ENCODE measurements around the gene PRR18.

Gene PRR18

DNA sequence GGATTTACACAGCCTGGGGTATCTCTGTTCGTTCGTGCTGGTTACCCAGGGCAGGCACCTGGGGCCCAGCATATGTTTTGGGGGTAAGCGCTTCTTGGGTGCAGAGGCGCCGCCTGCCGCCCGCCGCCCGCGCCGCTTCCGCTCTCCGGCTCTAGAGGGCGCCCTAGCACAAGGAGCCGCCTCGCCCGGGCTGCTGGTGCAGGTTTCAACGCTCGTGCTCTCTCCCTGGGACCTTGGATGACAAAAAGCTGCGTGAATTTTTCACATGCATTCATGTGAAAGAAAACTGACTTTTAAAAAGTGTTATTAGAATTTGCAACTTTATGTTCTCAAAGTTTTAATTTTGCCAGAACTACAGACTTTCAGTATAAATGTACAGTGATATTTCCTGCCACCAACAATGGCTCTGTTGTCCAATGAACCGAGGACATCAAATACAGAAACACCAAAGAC, 32.5 kb downstream of the PRR18 start:
- peak; percentile 49 to 57 for DNase-seq (ENCODE audit: low read depth in 2 of 2)

DNA sequence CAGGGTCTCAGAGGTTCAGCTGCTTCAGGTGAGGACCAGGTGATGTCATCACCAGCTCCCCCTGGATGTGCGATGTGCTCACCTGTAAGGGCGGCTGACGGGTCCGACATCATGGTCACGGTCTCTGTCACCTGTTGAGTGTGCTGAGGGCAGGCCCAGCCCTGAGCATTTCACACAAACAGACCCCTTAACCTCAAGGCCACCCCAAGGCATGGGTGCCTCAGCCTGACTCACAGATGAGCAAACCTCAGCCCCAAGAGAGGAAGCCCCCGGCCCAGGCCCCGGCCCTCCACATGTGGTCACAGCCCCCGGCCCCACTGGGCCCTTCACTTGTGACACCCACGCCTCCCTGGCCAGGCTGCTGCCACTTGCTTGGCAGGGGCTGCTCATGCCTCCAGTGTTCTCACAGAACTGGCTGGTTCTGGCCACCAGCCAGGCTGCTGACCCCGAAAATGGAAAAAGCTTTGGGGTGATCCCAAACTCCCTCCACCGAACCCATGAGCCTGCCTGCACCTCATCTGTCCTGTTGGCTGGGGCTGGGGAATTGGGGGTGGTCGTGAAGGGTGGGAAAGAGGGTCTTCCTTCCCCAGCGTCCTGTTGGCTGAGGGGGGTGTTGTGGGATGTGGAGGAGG, 33.3 kb downstream of the PRR18 start:
- no peak for DNase-seq (ENCODE audit: low read depth in 2 of 2)

DNA sequence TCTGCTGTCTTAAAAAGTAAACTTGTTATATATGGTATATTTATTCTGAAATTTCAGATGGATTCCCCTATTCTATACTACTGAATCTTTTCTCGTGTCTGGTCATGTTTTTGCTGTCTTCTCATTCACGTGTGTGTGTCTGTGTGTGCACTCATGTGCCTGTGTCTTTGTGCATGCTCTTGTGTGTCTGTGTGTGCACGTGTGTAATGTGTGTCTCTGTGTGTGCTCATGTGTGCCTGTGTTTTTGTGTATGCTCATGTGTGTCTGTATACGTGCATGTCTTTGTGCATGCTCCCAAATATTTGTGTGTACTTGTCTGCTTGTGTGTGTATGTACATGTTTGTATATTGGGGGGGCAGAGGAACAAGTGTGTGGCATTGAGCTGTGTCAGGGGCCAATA, 34.0 kb downstream of the PRR18 start:
- DNase-seq (ENCODE audit: low read depth in 2 of 2) = no peak

DNA sequence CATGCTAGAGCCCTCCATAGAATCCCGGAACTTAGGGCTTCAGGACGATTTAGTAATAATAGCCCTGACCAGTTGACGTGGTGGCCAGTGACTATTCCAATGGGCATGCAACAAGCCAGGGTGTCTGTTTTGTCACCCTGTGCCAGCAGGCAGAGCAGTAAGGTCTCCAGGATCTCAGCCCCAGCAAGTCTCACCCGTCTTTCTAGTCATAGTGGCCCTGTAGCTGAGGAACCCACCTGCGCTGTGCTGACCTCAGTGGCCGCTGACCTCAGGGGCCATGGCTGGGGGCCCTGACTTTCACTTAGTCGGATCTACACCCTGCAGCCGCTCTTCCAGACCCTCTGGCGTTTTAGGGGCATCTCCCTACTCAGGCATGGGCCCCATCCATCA, 36.8 kb downstream of the PRR18 start:
- DNase-seq (ENCODE audit: low read depth in 2 of 2) = no peak

DNA sequence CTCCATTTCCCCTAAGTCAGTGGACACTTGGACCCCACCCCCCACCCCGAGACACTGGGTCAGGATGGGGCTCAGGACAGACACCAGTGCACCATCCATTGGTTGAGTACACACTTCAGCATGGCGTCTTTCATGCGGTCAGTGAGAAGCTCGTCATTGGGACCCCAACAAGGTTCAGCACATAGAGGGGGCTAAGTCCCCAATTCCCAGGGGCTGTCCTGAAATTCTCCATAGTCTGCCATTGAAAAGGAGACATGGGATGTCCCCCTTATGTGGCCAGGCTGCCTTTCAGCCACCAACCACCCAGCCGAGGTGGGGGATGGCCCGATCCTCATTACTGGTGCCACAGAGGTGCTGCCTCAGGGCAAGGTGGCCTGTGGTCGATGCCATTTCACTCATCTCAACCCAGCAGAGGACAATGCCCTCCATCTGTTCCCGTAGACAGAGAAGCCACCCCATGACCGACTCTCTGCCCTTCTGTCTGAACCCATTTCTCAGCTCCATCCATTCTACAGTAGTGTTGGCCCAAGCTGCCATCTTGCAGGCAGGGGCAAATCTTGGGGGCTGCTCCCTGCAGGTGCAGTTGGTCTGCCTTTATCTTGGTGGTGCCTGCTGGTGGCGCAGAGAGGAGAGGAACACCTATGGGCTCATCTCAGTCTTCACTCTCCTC, 37.4 kb downstream of the PRR18 start:
- no peak for DNase-seq (ENCODE audit: low read depth in 2 of 2)

DNA sequence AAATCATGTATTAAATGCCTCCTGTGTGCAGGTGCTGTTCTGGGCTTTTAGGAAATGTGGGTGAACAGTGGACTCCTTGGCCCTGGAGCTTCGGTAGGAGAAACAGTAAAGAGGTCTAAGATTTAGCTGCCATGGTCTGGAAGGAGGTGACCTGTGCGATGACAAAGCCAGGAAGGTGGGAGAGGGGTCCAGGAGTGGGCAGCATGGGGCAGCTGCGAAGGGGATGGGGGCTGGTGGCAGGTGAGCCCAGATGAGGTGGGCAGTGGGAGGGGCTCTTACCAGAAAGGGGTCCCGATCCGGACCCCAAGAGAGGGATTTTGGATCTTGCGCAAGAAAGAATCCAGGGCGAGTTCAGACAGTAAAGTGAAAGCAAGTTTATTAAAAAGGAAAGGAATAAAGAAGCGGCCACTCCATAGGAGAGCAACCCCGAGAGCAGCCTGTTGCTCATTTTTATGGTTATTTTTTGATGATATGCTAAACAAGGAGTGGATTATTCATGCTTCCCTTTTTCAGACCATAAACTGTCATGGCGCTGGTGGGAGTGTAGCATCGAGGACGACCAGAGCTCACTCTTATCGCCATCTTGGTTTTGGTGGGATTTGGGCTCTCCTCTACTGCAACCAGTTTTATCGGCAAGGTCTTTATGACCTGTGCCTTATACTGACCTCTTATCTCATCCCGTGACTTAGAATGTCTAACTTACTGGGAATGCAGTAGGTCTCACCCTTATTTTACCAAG, 38.7 kb downstream of the PRR18 start:
- no peak for DNase-seq (ENCODE audit: low read depth in 2 of 2)

DNA sequence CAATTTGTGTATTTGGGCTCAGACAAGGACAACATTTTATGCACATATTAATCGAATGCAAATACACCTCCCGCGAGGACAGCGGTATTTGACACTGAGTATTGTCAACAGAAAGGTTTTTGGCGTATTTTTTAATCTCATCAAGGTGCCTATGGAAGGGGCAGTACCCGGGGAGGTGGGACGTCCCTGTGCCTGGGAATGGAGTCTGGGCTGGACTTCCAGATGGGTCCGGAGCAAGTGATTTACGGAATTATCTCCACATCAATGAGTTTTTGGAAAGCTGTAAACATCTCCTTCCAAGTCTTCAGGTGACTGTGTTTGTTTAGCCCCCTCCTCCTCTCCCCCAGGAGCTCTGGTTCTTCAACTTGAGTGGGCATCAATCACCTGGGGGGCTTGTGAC, 39.8 kb downstream of the PRR18 start:
- no peak for DNase-seq (ENCODE audit: low read depth in 2 of 2)

DNA sequence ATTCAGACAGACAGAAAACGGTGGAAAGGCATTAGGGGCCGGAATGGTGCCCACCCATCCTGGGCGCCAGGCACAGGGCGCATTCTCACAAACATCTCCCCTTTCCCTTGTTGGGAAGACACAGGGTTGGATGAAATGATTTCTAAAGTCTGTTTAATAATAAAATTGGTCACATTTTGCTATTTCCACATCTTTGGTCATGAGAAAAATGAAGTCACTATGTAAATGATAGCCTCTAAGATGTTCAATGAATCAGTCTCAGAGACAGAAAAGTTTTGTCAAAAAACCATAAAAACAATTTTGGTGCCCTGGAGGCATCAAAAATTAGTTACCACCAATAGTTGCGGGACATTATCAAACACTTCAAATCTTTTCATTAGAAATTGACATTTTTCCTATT, 40.7 kb downstream of the PRR18 start:
- DNase-seq (ENCODE audit: low read depth in 2 of 2) = no peak

DNA sequence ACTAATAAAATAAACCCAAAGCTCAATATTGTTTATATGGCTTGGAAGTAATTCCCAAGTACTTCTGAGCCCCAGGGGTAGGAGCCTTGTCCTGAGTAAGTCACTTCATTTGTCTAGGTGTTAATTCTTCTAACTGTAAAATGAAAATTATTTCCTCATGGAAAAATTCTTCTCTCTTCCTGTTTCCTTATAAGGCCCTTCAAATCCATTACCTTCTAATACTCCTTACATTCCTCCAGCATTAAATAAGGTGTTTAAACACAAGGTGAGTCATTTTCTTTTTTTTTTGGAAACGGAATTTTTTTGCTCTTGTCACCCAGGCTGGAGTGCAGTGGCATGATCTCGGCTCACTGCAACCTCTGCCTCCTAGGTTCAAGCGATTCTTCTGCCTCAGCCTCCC, 41.9 kb downstream of the PRR18 start:
- DNase-seq (ENCODE audit: low read depth in 2 of 2) = no peak

DNA sequence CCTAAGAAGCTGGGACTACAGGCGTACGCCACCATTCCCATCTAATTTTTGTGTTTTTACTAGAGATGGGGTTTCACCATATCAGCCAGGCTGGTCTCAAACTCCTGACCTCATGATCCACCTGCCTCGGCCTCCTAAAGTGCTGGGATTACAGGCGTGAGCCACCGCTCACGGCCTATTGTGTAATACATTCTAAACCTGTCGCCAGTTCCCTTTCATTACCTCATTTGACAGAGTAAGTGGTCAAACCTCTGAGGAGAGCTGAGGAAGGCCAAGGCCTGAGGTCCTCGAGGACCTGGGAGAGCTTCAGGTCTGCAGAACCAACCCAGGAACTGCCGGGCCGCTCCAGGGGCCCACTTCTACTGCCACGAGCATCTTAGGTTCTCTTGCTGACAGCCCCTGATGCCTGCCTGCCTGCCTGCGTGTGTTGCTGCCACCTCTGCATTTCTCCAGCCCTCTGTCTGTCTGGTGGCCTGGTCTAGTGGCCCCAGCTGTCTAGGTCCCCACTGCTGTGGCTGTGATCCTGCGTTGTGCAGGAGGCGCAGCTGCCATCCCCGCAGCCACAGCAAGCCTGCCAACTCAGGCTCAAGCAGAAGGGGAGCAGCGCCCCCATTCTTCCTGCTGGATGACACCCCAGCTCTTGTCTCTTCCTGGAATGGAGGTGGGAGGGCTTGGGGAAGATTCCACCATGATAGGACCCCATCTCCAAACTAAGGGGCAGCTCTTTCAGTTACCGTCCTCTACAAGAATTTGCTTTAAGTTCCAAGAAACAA, 45.3 kb downstream of the PRR18 start:
- no peak for DNase-seq (ENCODE audit: low read depth in 2 of 2)

DNA sequence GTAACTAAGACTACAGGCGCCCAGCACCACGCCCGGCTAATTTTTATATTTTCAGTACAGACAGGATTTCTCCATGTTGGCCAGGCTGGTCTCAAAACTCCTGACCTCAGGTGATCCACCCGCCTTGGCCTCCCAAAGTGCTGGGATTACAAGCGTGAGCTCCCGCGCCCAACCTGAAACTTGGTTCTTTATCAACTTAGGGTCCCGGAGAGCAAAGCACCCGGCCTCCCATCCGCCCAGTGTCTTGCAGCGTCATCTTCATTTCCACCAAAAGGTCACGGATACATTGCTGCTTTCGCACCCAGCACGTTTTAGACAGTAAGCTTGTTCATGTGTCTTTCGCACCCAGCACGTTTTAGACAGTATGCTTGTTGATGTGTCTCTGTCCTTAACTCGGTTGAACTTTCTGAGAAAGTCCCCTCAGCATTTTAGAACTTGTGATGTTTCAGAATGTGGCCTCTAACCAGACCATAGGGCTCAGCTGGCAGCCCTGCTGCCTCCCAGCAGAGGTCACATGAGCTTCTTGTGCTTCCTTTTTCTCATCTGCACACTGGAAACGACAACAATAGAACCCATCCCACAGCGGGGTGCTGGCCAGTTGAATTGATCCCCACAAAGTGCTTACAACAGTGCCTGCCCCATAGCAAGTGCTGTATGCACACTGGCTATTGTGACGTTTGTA, 48.8 kb downstream of the PRR18 start:
- DNase-seq (ENCODE audit: low read depth in 2 of 2) = no peak

DNA sequence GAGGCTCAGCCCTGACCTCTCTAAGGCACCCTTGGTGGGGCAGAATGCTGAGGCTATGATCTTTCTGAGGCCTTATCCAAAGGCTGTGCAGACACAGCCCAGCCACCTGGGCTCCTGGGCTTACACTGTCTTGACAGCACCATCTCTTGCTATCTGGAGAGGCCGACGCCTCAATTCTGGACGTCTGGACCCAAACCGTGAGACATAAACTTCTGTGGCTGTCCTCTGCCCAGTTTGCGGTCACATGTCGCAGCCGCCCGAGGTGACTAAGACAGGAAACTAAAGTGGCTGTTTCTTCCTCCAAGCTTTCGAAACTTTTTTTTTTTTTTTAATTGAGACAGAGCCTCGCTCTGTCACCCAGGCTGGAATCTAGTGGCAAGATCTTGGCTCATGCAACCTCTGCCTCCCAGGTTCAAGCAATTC, 49.3 kb downstream of the PRR18 start:
- DNase-seq (ENCODE audit: low read depth in 2 of 2) = no peak

DNA sequence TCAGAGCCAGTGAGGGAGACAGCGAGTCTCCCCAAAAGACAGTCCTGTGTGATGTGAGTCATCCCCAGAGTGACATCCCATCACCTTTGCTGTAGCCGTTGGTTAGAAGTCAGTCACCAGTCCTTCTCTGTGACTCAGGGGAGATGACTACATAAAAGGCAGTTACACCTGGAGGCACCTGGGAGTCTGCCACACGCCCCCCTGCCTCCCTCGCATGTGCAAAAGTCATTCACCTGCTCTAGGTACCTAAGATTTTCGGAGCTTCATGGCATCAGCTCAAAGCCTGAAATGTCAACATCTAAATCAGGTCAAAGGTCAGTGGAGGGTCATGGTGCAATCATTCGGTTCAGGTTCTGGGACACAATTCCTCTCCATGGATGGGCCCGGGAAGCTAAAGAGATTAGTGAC, 50.3 kb downstream of the PRR18 start:
- peak in 1 of 2 donors; percentile 54 for DNase-seq (ENCODE audit: low read depth in 2 of 2)
